Spinal cord (tissue), 10 donors: Measurements from ENCODE around the gene FBLN1. TPM values are rescaled to one million over a fixed set of nuclear protein-coding genes. Genes with fewer than 3 reads are reported as not detected.

Source experiments
- DNase-seq, 6 donors: peaks; one replicate each; pipeline versions ENCODE4 v3.0.0 to v3.0.0-alpha.2; 2013 to 2015; ENCODE audit warnings: low spot score in 6 of 6, low read depth in 4 of 6
- H3K27ac ChIP-seq: one replicate; pipeline ENCODE4 v1.5.1; 2013; ENCODE audit warnings: low read depth, low read length, control low read depth
- H3K27me3 ChIP-seq: one replicate; pipeline ENCODE4 v1.6.1; 2013; ENCODE audit warnings: low read length; ENCODE audit not compliant: control insufficient read depth, insufficient read depth
- H3K36me3 ChIP-seq: one replicate; pipeline ENCODE4 v1.6.1; 2013; ENCODE audit warnings: low read length; ENCODE audit not compliant: control insufficient read depth, insufficient read depth
- H3K4me1 ChIP-seq: one replicate; pipeline ENCODE4 v1.6.1; 2013; ENCODE audit warnings: low read length; ENCODE audit not compliant: control insufficient read depth, insufficient read depth
- H3K4me3 ChIP-seq: one replicate; pipeline ENCODE4 v1.5.1; 2013; ENCODE audit warnings: low read depth, low read length, control low read depth
- H3K9me3 ChIP-seq: one replicate; pipeline ENCODE4 v1.6.1; 2013; ENCODE audit warnings: low read length; ENCODE audit not compliant: control insufficient read depth, insufficient read depth
- WGBS: methylation state at CpG from one replicate; pipeline ENCODE4 v1.1.5; 2013; ENCODE audit warnings: missing lambda C conversion rate; ENCODE audit not compliant: insufficient coverage; 5-methylcytosine and 5-hydroxymethylcytosine counted together
- polyA plus RNA-seq, 2 donors: library from polyadenylated mRNA; unstranded; fragments of 120-200 nt; gene quantifications; one replicate each; pipeline ENCODE4 v1.2.1, GENCODE V29; 2013; ENCODE audit not compliant: insufficient read length in 2 of 2
- total RNA-seq, 2 donors: library from RNA; depleted of rRNA in 1 of 2; stranded (reverse); fragments of 120-200 nt in 1 of 2; fragments of >200 nt in 1 of 2; gene quantifications; one replicate each; pipeline versions ENCODE4 v1.2.3 to v1.2.4, GENCODE V29; 2013 to 2014
- donor health status: healthy.

FBLN1 gene
- total and polyA plus RNA-seq, 4 donors = 69.4 to 260 (median 132) TPM

DNA sequence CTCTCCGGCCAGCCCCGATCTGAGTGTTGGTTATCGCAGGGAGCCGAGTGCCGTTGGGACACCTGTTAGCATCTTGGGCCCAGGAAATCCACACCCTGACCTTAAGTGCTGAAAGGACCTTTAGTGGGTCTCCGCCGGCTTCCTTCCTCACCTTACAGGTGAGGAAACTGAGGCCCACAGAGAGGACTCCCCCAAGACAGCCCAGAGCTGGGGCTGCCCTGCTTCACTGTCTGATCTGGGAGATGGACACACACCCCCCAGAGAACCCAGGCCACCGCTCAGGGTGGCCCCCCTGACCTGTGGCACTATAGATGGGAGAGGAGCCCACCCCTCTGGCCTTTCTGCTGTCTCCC is 73.6 kb downstream of the FBLN1 start:
- Histone ChIP-seq H3K9me3 (no peaks in the 10 kb centered on the region), H3K27me3 (no peaks in the 10 kb centered on the region), H3K27ac (no peak overlapping the region), H3K4me3 (no peak overlapping the region), H3K4me1 (peaks cover 22% of the 10 kb centered on the region), H3K36me3 (peaks cover 3% of the 10 kb centered on the region)
- DNase-seq = no peak
- 90% methylated on average over 8 of the region's 8 CpGs for WGBS

DNA sequence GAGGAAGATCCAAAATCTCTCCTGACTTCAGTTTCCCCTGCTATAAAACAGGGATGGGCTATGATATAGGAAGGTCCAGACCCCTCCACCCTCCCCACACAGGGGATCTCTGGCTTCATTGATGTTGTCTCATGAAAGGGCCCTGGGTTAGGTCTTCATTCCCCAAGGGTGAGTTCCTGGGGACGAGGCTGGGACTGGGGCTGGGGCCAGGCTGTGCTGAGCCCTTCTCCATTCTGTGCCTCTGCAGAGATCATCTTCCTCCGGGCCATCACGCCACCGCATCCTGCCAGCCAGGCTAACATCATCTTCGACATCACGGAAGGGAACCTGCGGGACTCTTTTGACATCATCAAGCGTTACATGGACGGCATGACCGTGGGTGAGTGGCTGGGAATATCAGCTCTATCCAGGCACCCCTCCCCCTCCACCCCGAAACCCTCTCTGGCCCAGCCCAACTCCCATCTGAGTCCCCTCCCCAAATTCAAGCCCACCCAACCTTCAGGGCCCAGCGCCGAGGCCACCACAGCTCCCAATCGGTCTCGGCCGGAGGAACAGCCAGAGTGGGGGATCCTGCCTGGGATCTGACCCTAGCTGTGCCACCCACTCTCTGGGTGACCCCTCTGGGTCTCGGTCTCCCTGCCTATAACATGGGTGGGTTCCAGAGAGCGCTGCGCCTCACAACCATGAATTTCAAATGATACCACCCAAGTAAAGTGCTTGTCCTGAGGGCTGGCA is 74.2 kb downstream of the FBLN1 start:
- H3K27me3 ChIP-seq = no peaks in the 10 kb centered on the region
- no peaks in the 10 kb centered on the region for H3K9me3 ChIP-seq
- H3K4me3 ChIP-seq = no peak overlapping the region
- DNase-seq = no peak
- H3K36me3 ChIP-seq = peaks cover 6% of the 10 kb centered on the region
- WGBS = 93% methylated on average over 16 of the region's 19 CpGs
- H3K27ac ChIP-seq = no peak overlapping the region
- H3K4me1 ChIP-seq = peaks cover 22% of the 10 kb centered on the region

DNA sequence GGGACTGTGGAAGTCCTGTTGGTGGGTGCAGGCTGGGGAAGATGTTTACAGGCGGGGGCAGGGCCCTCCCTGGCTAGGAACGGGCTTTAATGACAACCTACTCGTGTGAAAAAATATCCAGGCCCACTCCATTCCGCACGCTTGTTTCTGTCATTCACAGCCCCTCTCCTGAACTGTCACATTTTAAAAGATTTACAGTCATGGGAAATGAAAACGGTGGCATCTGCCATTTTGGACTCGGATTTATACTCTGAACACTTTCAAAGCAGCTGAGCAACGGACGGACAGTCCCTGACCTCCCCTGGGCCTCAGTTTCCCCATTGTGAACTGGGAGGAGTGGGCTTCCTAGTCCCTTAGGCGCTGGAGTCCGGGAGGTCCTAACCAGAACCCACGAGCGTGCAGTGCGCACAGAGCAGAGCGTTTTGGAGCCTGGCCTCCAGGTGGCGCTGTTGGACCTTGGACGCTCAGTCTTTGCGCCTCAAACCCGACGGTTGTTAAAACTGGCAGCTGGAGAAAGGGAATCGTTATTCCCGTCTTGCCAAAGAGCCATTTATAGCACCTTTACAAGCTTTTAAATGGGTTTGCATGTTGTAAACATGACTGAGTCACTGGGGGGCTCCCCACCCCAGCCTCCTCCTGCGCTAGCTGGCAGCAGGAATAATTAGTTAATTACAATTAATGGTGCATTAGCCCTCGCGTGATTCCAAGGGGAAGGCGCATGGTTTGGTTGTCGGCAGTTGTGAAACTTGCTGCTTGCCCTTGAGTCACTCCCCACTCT is 75.3 kb downstream of the FBLN1 start:
- 17% methylated on average over 25 of the region's 27 CpGs for WGBS
- H3K9me3 ChIP-seq = no peaks in the 10 kb centered on the region
- no peak overlapping the region for H3K4me3 ChIP-seq
- peaks cover 22% of the 10 kb centered on the region for H3K4me1 ChIP-seq
- no peak overlapping the region for H3K27ac ChIP-seq
- H3K27me3 ChIP-seq = no peaks in the 10 kb centered on the region
- DNase-seq = peak; percentile 63 to 96 (median 83)
- H3K36me3 ChIP-seq = peaks cover 6% of the 10 kb centered on the region

DNA sequence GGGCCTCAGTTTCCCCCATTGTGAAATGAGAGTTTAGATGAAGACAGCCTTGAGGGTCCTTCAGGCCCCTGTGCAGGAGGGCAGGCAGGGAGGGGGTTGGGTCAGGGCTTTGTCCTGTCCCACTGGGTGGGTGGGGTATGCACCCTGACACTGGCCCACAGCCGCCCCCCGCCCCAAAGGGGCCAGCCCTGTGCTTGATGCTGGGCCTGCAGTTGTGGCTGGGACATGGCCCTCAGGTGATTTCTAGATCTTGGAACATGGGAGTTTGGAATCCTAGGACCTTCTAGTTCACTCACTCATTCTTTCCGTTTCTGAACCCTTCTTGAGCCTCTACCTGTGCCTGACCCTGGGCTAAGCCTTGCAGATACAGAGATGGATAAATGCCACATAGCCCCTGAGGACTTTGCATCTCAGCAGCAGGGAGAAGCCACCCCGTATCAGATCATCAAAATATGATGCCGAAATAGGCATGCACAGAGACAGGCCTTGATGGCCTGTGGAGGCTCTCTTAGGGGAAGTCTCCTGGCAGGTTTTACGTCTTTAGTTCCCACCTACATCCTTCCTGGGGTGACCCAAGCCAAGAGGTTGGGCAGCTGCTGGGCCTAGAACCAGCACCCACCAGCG is 76.0 kb downstream of the FBLN1 start:
- peaks cover 6% of the 10 kb centered on the region for H3K36me3 ChIP-seq
- 93% methylated on average over 7 of the region's 7 CpGs for WGBS
- peaks cover 22% of the 10 kb centered on the region for H3K4me1 ChIP-seq
- H3K4me3 ChIP-seq = no peak overlapping the region
- no peaks in the 10 kb centered on the region for H3K27me3 ChIP-seq
- DNase-seq = no peak
- no peaks in the 10 kb centered on the region for H3K9me3 ChIP-seq
- H3K27ac ChIP-seq = no peak overlapping the region

DNA sequence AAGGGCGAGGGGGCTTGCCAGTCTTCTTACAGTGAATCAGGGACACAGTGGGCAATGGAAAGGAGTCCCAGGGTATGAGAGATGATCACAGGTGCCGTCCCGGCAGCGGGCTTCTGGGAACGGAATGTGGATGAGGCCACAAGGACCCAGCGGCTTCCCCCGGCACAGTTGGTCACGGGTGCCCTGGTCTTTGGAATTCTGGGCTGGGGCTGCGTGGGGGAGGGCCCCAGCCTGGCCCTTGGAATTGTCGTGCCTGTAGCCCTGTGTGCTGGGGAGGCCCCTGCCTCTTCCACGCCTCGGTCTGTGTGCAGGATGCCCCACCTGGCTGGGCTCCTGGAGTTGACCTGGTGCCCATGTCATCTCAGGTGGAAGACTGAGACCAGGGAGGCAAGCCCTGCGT is 76.6 kb downstream of the FBLN1 start:
- no peak for DNase-seq
- peaks cover 6% of the 10 kb centered on the region for H3K36me3 ChIP-seq
- WGBS = 92% methylated on average over 13 of the region's 13 CpGs
- H3K4me3 ChIP-seq = no peak overlapping the region
- peaks cover 22% of the 10 kb centered on the region for H3K4me1 ChIP-seq
- H3K9me3 ChIP-seq = no peaks in the 10 kb centered on the region
- no peaks in the 10 kb centered on the region for H3K27me3 ChIP-seq
- H3K27ac ChIP-seq = no peak overlapping the region

DNA sequence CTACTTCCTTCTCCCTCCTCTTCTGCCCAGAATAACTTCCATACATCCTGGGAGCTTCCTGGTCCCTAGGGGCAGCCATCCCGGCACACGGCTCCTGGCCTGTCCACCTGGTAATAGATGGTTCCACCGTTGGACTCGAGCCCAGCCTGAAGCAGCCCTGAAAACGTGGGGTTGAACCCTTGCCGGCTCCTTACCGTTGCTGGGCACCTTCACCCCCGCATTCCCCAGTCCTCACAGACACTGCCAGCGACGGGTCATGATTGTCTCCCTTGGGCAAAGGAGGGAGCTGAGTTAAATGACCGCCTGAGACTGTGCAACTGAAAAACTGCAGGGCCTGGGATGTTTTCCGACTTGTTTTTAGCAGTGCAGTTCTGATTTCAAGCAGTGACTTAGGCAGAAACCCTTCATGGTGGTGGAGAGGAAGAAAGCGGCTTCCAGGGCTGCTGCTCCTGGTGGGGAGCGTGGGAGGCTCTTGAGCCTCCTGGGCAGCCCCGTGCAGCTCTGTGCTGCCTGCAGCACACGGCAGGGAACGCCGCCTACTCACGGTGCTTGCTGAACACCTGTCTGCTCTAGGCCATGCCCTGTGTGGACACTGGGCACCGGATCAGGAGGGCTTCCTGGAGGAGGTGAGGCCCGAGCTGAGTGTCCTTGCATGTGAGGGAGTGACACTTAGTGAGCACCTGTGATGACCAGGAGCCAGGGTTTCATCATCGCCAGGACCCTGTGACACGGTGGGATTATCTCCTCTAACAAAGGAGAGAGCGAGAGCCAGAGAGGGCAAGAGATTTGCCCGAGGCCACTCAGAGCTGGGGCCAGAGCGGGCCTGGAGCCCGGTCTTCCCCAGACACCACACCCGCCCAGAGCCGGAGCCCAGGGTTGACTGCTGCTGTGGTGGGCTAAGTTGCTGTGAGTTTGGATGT is 77.4 kb downstream of the FBLN1 start:
- Histone ChIP-seq H3K4me3 (no peak overlapping the region), H3K4me1 (peaks cover 22% of the 10 kb centered on the region)
- 59% methylated on average over 20 of the region's 29 CpGs for WGBS

DNA sequence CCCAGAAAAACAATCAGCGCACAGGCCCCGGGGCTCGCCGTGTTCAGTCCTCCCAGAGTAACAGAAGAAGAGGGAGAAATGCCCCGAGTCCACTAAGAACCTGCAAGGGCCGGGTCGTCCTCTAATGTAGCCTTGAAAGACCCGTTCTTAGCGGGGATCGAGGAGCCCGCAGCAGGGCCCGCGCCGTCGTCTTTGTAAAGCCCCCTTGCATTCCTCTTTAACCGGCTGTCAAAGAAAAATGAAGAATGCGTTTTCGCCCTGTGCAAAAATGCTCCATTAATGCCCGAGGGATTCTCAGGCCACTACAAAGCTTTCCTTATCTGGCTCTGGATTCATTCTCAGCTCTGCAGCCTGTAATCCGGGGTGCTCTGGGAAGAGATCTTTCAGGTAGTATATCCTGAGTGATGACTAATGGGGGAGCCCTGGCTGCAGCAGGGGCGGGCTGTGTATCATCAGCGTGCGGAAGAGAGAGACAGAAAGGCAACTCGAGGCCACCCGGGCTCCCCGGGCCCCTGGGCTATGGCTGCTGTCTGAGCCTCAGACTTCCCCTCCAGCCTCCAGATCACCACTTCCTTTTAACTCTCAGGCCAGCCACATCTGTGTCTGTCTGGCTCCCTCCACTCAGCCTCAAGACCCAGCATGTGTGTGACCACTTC is 78.2 kb downstream of the FBLN1 start:
- Histone ChIP-seq H3K27me3 (no peaks in the 10 kb centered on the region), H3K9me3 (no peaks in the 10 kb centered on the region), H3K36me3 (peaks cover 5% of the 10 kb centered on the region), H3K4me1 (peaks cover 30% of the 10 kb centered on the region), H3K27ac (no peak overlapping the region), H3K4me3 (no peak overlapping the region)
- no peak for DNase-seq
- WGBS = 75% methylated on average over 21 of the region's 26 CpGs

More for the DNA sequence above, 77.4 kb downstream of the FBLN1 start:
- Histone ChIP-seq H3K27me3 (no peaks in the 10 kb centered on the region), H3K27ac (no peak overlapping the region), H3K36me3 (peaks cover 6% of the 10 kb centered on the region), H3K9me3 (no peaks in the 10 kb centered on the region)
- no peak for DNase-seq

DNA sequence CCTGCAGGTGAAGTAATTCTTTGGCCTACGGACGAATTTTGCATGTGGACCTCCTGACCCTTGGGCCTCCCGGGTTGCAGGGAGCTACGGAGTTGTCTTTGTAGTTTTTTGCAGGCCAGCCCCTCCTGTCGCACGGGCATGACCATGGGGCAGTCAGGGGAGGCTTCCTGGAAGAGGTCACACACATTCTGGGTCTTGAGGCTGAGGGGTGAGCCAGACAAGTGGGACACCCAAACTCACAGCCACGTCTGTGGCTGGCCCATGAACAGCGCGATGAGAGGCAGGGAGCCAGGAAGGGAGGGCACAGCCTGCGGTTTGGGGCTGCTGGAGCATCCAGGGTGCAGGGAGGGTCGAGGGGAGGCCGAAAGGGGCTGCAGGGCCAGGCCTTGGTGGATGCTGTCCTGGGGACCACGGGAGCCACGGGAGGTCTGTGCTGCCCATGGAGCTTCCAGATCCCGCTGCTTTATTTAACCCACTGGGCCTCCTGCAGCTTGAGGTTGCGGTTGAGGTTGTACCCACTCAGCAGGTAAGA is 78.9 kb downstream of the FBLN1 start:
- H3K36me3 ChIP-seq = peaks cover 6% of the 10 kb centered on the region
- no peak overlapping the region for H3K27ac ChIP-seq
- no peak for DNase-seq
- WGBS = 92% methylated on average over 16 of the region's 16 CpGs
- H3K4me3 ChIP-seq = no peak overlapping the region
- H3K9me3 ChIP-seq = no peaks in the 10 kb centered on the region
- H3K27me3 ChIP-seq = no peaks in the 10 kb centered on the region
- peaks cover 33% of the 10 kb centered on the region for H3K4me1 ChIP-seq
